ENCODE data around the gene PMPCA. TPM values are rescaled to one million over a fixed set of nuclear protein-coding genes. Genes with fewer than 3 reads are reported as not detected.

The PMPCA gene
- total and polyA plus RNA-seq, 2 of the 13 experiments (the other 11 are each of a cell fraction or from before 2014, with no cell fraction given): 70.2 to 88.4 TPM

- TF ChIP-seq IRF1 (CRISPR knock-in tag; IDR thresholded peaks at IDR 0.05; ENCODE audit: low read depth) (no peak), ZFP90 (CRISPR knock-in tag; IDR thresholded peaks at IDR 0.05; ENCODE audit: borderline replicate concordance) (no peak), ZNF30 (CRISPR knock-in tag; IDR thresholded peaks at IDR 0.05) (no peak; the same call in 1 of the 2 replicates), XRCC5 (optimal IDR thresholded peaks at IDR 0.05; ENCODE audit: low read length) (no peak), ARNTL (CRISPR knock-in tag; IDR thresholded peaks at IDR 0.05) (0 out of 2 replicates have a peak, but pooled peaks have one; percentile 17), MAFK (conservative IDR thresholded peaks at IDR 0.05 in 1 of 2, IDR thresholded peaks at IDR 0.05 in 1 of 2; ENCODE audit: low read length in 2 of 2) (no peak), HNF4A (CRISPR knock-in tag; IDR thresholded peaks at IDR 0.05) (no peak), JUND (CRISPR knock-in tag; IDR thresholded peaks at IDR 0.05) (no peak), FOXA3 (CRISPR knock-in tag; IDR thresholded peaks at IDR 0.05) (0 out of 2 replicates have a peak, but pooled peaks have one; percentile 44), ZNF577 (CRISPR knock-in tag; IDR thresholded peaks at IDR 0.05; ENCODE audit: borderline replicate concordance, low read depth) (no peak), AHDC1 (CRISPR knock-in tag; IDR thresholded peaks at IDR 0.05; ENCODE audit: borderline replicate concordance) (no peak), ZBTB21 (CRISPR knock-in tag; IDR thresholded peaks at IDR 0.05) (peak; percentile 30; the same call in 1 of the 2 replicates), CEBPZ (IDR thresholded peaks at IDR 0.05; ENCODE audit: low read length) (no peak), RFX3 (CRISPR knock-in tag; IDR thresholded peaks at IDR 0.05) (no peak), ZNF329 (CRISPR knock-in tag; IDR thresholded peaks at IDR 0.05; ENCODE audit: low read depth) (no peak), NCOR1 (IDR thresholded peaks at IDR 0.05; ENCODE audit: borderline replicate concordance, low read length) (no peak), RXRA (CRISPR knock-in tag; IDR thresholded peaks at IDR 0.05) (peak; percentile 58; the same call in 1 of the 2 replicates), MAFF (IDR thresholded peaks at IDR 0.05; ENCODE audit: low read depth, low read length) (no peak), GLI4 (CRISPR knock-in tag; IDR thresholded peaks at IDR 0.05; ENCODE audit: borderline replicate concordance) (no peak), SRF (IDR thresholded peaks at IDR 0.05; ENCODE audit: low read depth, low read length) (no peak), TBX3 (IDR thresholded peaks at IDR 0.05; ENCODE audit: borderline replicate concordance) (no peak)
Measured at GRCh38 chr9:136410500-136411287, at the start of gene PMPCA, which contains the start of gene ENTR1 (continued).

All from HepG2 (cell line).